ENCODE measurements around the gene ITPR2.

ITPR2 gene

GRCh38 chr12:26851031-26851809 is 18.2 kb upstream of the ITPR2 start:
- no peaks in the 10 kb centered on the region for H3K9me3 ChIP-seq
- no peaks in the 10 kb centered on the region for H4K20me1 ChIP-seq
- no peak overlapping the region for H3K27ac ChIP-seq
- TF ChIP-seq Cebpa-rat (IDR thresholded peaks at IDR 0.05) = no peak
- peaks cover 9% of the 10 kb centered on the region for H3K4me1 ChIP-seq
- H3K4me2 ChIP-seq = no peak overlapping the region
- no peaks in the 10 kb centered on the region for H3K36me3 ChIP-seq
- no peaks in the 10 kb centered on the region for H3K27me3 ChIP-seq
- H3K4me3 ChIP-seq = no peak overlapping the region
- no peak overlapping the region for H3K9ac ChIP-seq

- Histone ChIP-seq H3K27me3 (no peaks in the 10 kb centered on the region), H3K9me3 (no peaks in the 10 kb centered on the region), H3K9ac (no peak overlapping the region), H4K20me1 (no peaks in the 10 kb centered on the region), H3K36me3 (no peaks in the 10 kb centered on the region), H3K27ac (no peak overlapping the region), H3K4me1 (no peaks in the 10 kb centered on the region), H3K4me2 (no peak overlapping the region), H3K4me3 (no peak overlapping the region)
- no peak for TF ChIP-seq Cebpa-rat (IDR thresholded peaks at IDR 0.05)
These were observed 15.3 kb upstream of the ITPR2 start for GRCh38 chr12:26848156-26848825.

- H3K4me1 ChIP-seq = no peaks in the 10 kb centered on the region
- H3K9me3 ChIP-seq = no peaks in the 10 kb centered on the region
- H3K4me2 ChIP-seq = no peak overlapping the region
- H3K27ac ChIP-seq = no peak overlapping the region
- no peaks in the 10 kb centered on the region for H4K20me1 ChIP-seq
- no peaks in the 10 kb centered on the region for H3K36me3 ChIP-seq
- H3K9ac ChIP-seq = no peak overlapping the region
- TF ChIP-seq Cebpa-rat (IDR thresholded peaks at IDR 0.05) = no peak
- H3K27me3 ChIP-seq = no peaks in the 10 kb centered on the region
- H3K4me3 ChIP-seq = no peak overlapping the region
These were observed 14.4 kb upstream of the ITPR2 start for GRCh38 chr12:26847431-26847830.

DNA sequence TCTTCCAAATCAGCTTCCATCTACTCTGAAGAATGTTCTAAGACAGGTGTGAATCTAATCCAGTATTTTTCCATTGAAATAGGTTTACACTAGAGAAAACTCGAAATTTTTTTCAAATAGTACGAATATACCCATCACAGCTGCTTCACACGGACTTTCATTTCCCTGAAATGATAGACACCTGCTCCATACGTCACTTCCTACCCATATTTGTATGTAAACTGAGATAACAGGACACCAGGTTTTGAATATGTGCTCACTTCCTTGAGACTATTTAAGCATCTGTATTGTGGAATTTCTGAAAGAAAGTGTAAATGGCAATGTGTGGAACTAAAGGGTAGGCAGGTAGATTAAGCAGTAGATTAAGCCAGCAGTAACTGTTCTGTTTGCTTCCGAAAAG is 13.4 kb upstream of the ITPR2 start:
- H4K20me1 ChIP-seq = no peaks in the 10 kb centered on the region
- no peak overlapping the region for H3K9ac ChIP-seq
- H3K9me3 ChIP-seq = no peaks in the 10 kb centered on the region
- no peaks in the 10 kb centered on the region for H3K27me3 ChIP-seq
- no peak for TF ChIP-seq Cebpa-rat (IDR thresholded peaks at IDR 0.05)
- H3K4me1 ChIP-seq = no peaks in the 10 kb centered on the region
- H3K4me3 ChIP-seq = no peak overlapping the region
- H3K4me2 ChIP-seq = no peak overlapping the region
- H3K27ac ChIP-seq = no peak overlapping the region
- H3K36me3 ChIP-seq = no peaks in the 10 kb centered on the region

DNA sequence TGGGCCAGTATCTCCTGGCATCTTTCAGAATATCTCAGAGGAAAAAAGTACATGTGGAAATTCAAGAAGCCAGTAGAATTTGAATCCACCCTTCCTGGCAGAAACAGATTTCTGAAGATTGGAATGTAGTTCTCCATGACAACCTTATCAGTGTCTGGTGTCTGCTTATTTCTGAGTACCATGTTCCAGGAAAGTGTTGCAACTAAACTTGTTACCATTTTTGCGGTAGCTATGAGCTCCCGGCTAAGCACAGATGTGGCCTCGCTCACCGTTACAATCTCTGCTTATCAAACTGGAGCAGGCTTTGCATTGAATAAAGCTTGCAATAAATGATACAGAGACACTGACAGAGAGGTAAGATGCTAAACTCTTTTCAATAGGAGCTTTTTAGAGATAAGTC is 13.0 kb upstream of the ITPR2 start:
- H3K27me3 ChIP-seq = no peaks in the 10 kb centered on the region
- H3K27ac ChIP-seq = no peak overlapping the region
- no peak overlapping the region for H3K4me3 ChIP-seq
- H3K4me2 ChIP-seq = no peak overlapping the region
- TF ChIP-seq Cebpa-rat (IDR thresholded peaks at IDR 0.05) = no peak
- no peak overlapping the region for H3K9ac ChIP-seq
- no peaks in the 10 kb centered on the region for H3K9me3 ChIP-seq
- H3K4me1 ChIP-seq = no peaks in the 10 kb centered on the region
- no peaks in the 10 kb centered on the region for H3K36me3 ChIP-seq
- no peaks in the 10 kb centered on the region for H4K20me1 ChIP-seq

- Histone ChIP-seq H4K20me1 (no peaks in the 10 kb centered on the region), H3K27ac (no peak overlapping the region), H3K9me3 (no peaks in the 10 kb centered on the region), H3K27me3 (no peaks in the 10 kb centered on the region), H3K4me2 (no peak overlapping the region), H3K4me1 (no peaks in the 10 kb centered on the region), H3K36me3 (no peaks in the 10 kb centered on the region), H3K4me3 (no peak overlapping the region), H3K9ac (no peak overlapping the region)
- no peak for TF ChIP-seq Cebpa-rat (IDR thresholded peaks at IDR 0.05)
These were observed 12.2 kb upstream of the ITPR2 start for GRCh38 chr12:26845057-26845666.

GRCh38 chr12:26843311-26843710 is 10.3 kb upstream of the ITPR2 start:
- Histone ChIP-seq H3K4me2 (no peak overlapping the region), H3K27me3 (no peaks in the 10 kb centered on the region), H3K4me1 (no peaks in the 10 kb centered on the region), H3K27ac (no peak overlapping the region), H4K20me1 (no peaks in the 10 kb centered on the region), H3K4me3 (no peak overlapping the region), H3K36me3 (no peaks in the 10 kb centered on the region), H3K9ac (no peak overlapping the region), H3K9me3 (peaks cover 4% of the 10 kb centered on the region; the same call in 1 of the 2 replicates)
- no peak for TF ChIP-seq Cebpa-rat (IDR thresholded peaks at IDR 0.05)

DNA sequence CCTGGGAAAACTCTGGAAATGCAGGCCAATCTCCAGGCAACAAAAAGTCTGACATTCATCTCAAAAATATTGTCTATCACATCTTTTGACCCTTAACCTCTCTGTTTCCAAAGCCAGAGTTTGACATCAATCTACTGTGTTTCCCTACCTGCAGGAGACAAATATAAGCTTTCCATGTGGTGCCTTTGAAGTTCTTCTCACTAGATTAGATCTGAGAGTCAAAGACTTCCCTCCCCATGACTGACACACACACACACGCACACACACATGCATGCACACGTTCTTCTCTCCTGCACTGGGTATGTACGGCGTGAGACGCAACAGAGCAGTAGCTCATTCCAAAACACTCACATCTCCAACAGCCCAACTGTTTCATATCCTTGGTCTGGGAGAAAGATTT is 8.1 kb upstream of the ITPR2 start:
- no peaks in the 10 kb centered on the region for H3K4me1 ChIP-seq
- H3K27ac ChIP-seq = no peak overlapping the region
- no peak overlapping the region for H3K9ac ChIP-seq
- H3K27me3 ChIP-seq = no peaks in the 10 kb centered on the region
- peaks cover 4% of the 10 kb centered on the region; the same call in 1 of the 2 replicates for H3K9me3 ChIP-seq
- no peaks in the 10 kb centered on the region for H4K20me1 ChIP-seq
- no peak overlapping the region for H3K4me3 ChIP-seq
- H3K4me2 ChIP-seq = no peak overlapping the region
- no peaks in the 10 kb centered on the region for H3K36me3 ChIP-seq
- TF ChIP-seq Cebpa-rat (IDR thresholded peaks at IDR 0.05) = no peak

GRCh38 chr12:26839512-26839911 is 6.5 kb upstream of the ITPR2 start:
- Histone ChIP-seq H3K4me2 (no peak overlapping the region), H4K20me1 (no peaks in the 10 kb centered on the region), H3K9ac (no peak overlapping the region), H3K36me3 (no peaks in the 10 kb centered on the region), H3K9me3 (peaks cover 4% of the 10 kb centered on the region; the same call in 1 of the 2 replicates), H3K4me1 (no peaks in the 10 kb centered on the region), H3K27me3 (no peaks in the 10 kb centered on the region), H3K27ac (no peak overlapping the region), H3K4me3 (no peak overlapping the region)
- no peak for TF ChIP-seq Cebpa-rat (IDR thresholded peaks at IDR 0.05)

GRCh38 chr12:26838888-26839416 is 6.0 kb upstream of the ITPR2 start:
- H3K4me3 ChIP-seq = no peak overlapping the region
- no peaks in the 10 kb centered on the region for H3K27me3 ChIP-seq
- no peaks in the 10 kb centered on the region for H4K20me1 ChIP-seq
- no peak for TF ChIP-seq Cebpa-rat (IDR thresholded peaks at IDR 0.05)
- H3K36me3 ChIP-seq = no peaks in the 10 kb centered on the region
- peaks cover 4% of the 10 kb centered on the region; the same call in 1 of the 2 replicates for H3K4me1 ChIP-seq
- H3K4me2 ChIP-seq = no peak overlapping the region
- H3K9ac ChIP-seq = no peak overlapping the region
- no peak overlapping the region for H3K27ac ChIP-seq
- peaks cover 4% of the 10 kb centered on the region; the same call in 1 of the 2 replicates for H3K9me3 ChIP-seq

All from BLaER1 (cell line).